Non-pigmented ciliary epithelial cell (primary cell): ENCODE results near the gene COA6.
"Not testable (repeated sequence)": the region's sequence is repeated elsewhere in the genome, so short reads cannot be mapped to it uniquely, and the experiment has no call there.

Experiments used
- DNase-seq: peaks from one replicate; pipeline ENCODE4 v3.0.0-alpha.2; 2010; ENCODE audit warnings: low read depth

The COA6 gene

DNA sequence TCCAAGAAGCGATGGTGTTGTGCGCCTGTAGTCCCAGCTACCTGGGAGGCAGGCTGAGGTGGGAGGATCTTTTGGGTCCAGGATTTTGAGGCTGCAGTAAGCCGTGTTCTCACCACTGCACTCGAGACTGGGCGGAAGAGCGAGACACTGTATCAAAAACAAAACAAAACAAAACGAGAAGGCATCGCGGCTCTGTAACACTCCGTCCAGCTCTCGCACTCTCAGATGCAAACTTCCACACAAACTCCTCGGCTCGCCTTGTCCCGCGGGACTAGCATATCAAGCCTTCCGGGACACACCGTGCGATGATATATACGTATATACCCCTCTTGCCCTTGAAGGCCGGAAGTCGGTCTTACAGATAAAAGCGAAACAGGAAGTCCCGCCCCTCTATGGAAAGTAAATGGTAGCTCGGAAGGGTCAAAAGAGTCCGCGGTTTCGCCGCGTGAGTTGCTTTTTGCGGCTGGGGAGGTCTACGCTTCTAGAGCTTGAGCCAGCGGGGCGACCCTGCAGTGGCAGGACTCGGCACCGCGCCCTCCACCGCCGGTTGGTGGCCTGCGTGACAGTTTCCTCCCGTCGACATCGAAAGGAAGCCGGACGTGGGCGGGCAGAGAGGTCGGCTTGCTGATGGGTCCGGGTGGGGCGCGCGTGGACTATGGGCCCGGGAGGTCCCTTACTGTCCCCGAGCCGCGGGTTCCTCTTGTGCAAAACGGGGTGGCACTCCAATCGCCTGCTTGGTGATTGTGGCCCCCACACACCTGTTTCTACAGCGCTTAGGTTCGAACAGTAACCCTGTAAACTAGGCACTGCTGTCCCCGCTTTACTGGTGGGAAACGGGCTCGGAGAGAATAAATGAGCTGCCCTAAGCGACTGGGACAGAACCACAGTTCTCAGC, at the start of gene COA6:
Gene COA6, plus strand, starts transcription at position 393 of the 895 bp plus-strand sequence. Its CDS starts 11 bp downstream, at position 404.
- peak; percentile 90 for DNase-seq

DNA sequence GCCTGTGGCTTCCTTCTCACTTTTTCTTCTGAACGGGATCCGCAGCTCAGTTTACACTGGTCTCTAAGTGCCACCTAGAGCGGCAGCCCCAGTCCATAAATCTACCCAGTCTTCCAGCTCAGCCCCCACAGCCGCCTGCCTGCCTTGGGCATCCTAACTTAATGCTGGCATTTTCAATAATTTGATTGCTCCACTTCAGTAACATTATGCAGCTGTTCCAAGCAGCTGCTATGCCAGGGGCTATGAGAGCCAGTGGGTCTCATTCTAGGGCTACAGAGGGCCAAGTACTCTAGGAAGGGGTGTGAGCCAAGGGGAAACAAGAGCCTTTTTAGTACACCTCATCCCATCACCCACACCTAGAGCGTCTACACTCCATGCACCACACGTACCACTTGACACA, 48.4 kb upstream of the COA6 start:
- DNase-seq = no peak

- no peak for DNase-seq
Measured at GRCh38 chr1:234325878-234326496, 47.3 kb upstream of the COA6 start.

DNA sequence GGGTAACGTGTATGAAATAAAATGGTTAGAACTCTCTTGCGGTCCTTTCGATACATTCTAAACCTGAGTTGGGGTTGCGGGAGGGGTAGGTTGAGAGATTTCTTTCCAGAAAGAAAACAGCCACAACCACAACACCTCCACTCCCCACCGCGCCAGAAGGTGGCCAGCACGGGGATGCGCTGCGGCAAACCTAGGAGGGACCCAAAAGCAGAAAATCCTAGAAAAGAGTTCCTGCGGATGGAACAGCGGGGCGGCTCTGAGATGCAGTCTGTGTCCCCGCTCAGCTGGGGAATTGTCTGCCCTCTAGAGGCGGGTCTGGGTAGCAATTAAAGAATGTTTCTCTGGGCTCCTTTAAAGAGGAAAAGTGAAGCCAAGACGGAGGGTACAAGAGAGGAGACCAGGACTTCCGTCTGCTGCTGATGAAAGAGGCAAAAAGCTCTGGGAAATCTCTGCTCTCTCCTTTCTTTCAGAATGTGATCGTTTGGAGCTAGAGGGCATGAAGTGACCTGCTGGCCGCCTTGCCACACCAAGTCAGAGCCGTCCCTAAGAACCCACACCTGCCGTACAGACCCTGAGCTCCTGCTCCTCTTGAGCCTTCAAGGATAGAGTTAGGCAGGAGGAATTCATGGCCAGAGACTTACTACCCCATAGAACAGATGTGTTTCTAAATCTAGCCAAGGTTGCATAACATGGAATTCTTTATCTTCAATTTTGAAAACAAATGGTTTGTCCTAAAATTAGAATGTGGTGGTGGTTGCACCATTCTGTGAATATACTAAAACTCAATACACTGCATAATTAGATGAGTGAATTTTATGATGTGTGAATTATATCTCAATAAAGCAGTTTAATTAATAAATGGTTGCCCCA, 46.5 kb upstream of the COA6 start:
- DNase-seq = no peak

GRCh38 chr1:234327577-234328164, 45.6 kb upstream of the COA6 start:
- DNase-seq = no peak

DNA sequence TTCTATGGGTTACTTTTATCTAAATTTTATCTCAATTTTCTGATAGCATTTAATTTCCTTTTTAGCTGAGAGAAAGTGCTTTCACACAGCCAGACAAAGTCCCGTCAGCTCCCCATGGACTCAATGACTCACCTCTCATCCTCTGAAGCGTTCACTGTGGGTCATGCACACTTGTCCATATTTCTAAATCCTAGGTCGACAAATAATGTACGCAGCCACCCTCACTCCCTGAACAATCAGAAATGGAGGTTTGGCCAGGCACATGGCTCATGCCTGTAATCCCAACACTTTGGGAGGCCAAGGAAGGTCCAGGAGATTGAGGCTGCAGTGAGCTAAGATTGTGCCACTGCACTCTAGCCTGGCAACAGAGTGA, 42.4 kb upstream of the COA6 start:
- DNase-seq = no peak

DNA sequence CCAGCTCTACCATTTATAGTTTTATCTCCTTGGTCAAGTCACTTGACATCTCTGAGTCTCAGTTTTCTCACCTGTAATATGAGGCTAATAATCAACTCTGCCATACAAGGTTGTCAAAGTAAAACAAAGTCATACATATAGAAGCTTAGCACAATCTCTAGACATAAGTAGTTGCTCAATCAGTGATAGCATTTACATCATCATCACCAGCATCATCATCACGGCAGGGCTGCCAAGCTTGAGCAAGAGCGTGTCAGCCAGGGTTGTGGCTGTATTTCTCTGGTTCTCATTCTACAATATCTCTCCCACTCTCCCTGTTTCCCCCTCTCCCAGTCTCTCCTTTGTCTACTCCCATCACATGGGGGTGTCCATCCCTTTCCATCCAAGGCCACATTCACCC, 41.7 kb upstream of the COA6 start:
- no peak for DNase-seq

GRCh38 chr1:234336359-234336758, 36.9 kb upstream of the COA6 start:
- DNase-seq = no peak

GRCh38 chr1:234337233-234337632, 36.0 kb upstream of the COA6 start:
- DNase-seq = no peak

GRCh38 chr1:234340528-234340927, 32.7 kb upstream of the COA6 start:
- no peak for DNase-seq

- DNase-seq = no peak
Measured at GRCh38 chr1:234342774-234343173, 30.5 kb upstream of the COA6 start.

DNA sequence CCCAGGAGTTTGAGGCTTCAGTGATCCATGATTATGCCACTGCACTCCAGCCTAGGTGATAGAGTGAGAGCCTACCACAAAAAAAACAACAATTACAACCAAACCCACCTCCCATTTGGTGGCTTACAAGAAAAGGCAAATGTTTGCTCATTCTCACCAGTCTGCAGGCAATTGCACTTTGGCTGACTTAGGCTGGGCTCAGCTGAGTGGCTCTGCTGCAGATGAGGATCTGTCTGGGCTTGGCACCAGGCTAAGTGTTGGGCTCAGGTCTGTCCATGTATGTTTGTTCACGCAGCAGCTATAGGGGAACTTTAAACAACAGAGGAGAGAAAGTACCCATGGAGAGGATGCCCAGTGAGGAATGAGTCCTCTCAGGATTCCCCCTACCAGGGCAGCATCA, 28.0 kb upstream of the COA6 start:
- no peak for DNase-seq

DNA sequence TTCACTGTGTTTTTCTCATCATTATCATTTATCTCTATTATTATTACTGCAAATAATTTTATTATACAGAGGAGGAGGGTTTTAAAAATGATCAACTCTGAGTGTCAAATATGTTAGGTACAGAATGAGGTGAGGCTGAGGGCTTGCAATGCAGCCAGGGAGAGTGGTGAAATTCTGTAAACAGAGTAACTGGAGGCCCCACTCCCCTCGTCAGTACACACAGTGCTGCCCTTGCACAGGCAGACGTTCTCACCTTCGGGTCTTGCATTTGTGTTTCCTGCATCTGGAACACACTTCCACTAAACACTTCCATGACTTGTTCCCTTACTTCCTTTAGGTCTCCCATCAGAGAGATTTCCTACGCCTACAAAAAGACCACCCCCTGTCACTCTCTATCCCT, 24.3 kb upstream of the COA6 start:
- DNase-seq = no peak

DNA sequence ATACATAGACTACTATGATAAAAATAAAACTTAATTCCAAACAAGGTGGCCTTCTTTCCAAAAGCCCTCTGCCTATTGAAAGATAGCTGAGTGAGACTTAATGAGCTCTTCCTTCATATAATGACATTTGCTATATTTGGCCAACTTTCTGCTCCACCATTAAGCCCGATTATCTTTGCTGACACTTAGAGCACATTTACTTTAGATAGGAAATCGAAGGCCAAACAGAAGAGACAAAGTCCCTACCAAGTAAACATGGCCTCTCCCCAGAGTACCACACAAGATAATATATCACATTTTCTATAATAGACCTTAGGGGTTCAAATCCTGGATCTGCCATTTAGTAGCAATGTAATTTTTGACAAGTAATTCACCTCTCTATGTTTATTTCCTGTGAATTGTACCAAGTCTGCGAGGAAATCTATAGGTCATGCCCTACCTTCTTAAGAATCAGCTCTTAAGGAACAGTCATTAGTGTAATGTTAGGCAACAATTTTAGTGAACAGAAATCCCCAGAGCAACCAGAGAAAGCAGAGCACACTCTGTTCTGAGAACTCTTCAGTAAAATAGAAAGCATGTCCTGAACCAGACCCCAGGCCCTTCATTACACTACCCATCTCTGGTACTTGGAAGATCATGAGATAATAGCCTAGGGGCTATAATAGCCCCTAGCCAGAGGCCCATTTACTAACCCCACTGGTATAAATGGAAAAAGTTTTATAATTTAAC, 17.3 kb upstream of the COA6 start:
- no peak for DNase-seq

DNA sequence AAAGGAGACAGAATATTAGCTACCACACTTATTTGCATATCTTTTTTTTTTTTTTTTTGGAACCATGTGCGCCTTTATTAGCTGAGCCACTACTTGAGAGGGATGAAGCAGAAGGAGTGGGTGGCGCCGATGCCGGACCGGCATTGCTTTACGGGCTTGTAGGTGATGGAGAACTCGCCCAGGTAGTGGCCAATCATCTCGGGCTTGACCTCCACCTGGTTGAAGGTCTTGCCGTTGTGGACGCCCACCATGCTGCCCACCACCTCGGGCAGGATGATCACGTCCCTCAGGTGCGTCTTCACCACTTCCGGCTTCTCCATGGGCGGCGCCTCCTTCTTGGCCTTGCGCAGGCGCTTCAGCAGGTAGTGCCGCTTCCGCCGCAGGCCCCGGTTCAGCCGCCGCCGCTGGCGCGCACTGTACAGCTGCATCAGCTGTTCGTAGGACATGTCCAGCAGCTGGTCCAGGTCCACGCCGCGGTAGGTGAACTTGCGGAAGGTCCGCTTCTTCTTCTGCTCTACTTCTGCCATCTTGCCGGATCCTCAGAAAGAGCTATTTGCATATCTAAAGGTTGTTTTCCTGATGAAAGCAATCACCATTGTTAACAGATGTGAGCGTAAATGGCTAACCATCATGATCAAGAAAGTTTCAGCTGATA, 16.5 kb upstream of the COA6 start:
- DNase-seq = not testable (repeated sequence)

GRCh38 chr1:234357831-234358230, 15.4 kb upstream of the COA6 start:
- DNase-seq = no peak

- DNase-seq = no peak
Measured at GRCh38 chr1:234361102-234361603, 12.1 kb upstream of the COA6 start.

GRCh38 chr1:234362558-234362957, 10.7 kb upstream of the COA6 start:
- DNase-seq = no peak

GRCh38 chr1:234368320-234369032, 4.8 kb upstream of the COA6 start:
- no peak for DNase-seq

DNA sequence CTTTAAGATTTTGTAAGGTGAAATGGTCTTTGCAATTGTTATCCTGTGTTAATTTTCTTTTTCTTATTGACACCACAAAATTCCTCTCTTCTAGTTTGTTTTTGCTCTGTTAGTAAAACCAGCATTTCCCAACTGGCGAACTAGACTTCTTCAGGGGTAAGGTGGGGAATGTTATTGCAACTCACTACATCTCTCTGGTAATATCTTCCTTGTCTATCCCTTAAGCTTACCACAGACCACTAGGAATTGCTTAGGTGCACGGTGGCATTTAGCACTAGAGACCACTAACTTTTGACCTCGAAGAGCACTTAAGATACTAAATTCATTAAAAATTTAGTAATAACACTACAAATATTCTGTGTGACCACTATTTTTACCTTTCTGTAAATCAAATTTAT, 4.2 kb upstream of the COA6 start:
- no peak for DNase-seq
